Fibroblast of lung (primary cell): ENCODE data around the gene MTX3.

Source experiments
- EZH2 ChIP-seq: IDR thresholded peaks from 2 replicates; pipeline ENCODE4 v1.5.1; 2012; ENCODE audit warnings: low read length, control low read depth, mild to moderate bottlenecking; ENCODE audit errors: missing control alignments
- TF ChIP-seq, protein P1 (sequence below), 2 donors: IDR thresholded peaks in 1 of 2; conservative IDR thresholded peaks in 1 of 2; 1 replicate in 1 of 2; 2 replicates in 1 of 2; pipeline ENCODE4 v1.5.1; 2011 to 2012; ENCODE audit warnings: low read length in 2 of 2, control low read depth in 1 of 2, inconsistent platforms in 1 of 2, low read depth in 1 of 2, mild to moderate bottlenecking in 1 of 2

DNA sequence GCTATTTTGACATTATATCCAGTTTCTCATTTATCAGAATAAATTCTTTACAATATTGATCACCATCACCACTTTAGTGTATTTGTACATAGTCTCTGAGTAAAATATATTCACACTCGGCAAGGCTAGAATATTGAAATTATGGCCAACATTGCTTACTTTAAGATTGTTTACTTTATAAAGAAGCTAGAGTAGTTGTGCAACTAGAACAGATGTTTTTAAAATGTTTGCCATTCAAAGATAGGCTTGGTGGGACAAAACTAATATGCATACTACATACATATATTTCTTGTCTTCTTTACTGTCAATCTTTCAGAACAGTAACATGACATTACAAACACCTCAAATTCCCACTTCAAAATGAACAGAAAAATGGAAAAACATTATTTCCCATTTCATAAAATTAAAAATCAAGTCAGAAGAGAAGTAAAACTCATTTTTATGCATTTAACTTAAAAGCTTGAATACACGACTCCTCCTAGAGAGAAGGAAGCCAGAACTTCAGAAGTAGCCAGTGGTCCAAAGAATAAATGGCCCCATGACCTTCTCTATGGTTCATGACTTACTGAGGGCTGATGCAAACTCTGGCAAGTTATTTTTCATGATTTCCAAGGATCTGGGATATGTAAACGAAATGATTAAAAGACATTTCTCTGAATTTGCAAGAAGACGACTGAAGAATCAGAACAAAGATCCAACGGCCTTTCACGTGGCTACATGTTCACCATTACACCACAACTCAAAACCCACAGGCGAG is 14.1 kb downstream of the MTX3 start:
- TF ChIP-seq, protein P1, sequence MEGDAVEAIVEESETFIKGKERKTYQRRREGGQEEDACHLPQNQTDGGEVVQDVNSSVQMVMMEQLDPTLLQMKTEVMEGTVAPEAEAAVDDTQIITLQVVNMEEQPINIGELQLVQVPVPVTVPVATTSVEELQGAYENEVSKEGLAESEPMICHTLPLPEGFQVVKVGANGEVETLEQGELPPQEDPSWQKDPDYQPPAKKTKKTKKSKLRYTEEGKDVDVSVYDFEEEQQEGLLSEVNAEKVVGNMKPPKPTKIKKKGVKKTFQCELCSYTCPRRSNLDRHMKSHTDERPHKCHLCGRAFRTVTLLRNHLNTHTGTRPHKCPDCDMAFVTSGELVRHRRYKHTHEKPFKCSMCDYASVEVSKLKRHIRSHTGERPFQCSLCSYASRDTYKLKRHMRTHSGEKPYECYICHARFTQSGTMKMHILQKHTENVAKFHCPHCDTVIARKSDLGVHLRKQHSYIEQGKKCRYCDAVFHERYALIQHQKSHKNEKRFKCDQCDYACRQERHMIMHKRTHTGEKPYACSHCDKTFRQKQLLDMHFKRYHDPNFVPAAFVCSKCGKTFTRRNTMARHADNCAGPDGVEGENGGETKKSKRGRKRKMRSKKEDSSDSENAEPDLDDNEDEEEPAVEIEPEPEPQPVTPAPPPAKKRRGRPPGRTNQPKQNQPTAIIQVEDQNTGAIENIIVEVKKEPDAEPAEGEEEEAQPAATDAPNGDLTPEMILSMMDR (conservative IDR thresholded peaks at IDR 0.05 in 1 of 2, IDR thresholded peaks at IDR 0.05 in 1 of 2; ENCODE audit: low read depth in 1 of 2, low read length in 2 of 2), result no peak
- no peak for TF ChIP-seq EZH2
